Gastroesophageal sphincter (tissue), 4 donors: ENCODE measurements around the gene WIPF2. TPM values are rescaled to one million over a fixed set of nuclear protein-coding genes. Genes with fewer than 3 reads are reported as not detected.

Experiments used
- ATAC-seq: fragments of 150-250 bp; one replicate; pipeline ENCODE4 v1.9.1; 2016; ENCODE audit warnings: mild to moderate bottlenecking, moderate library complexity
- H3K27ac ChIP-seq, 4 donors: fragments of 200-600 bp; sonication (generic) in 3 of 4; 1 replicate in 3 of 4; 2 replicates in 1 of 4; pipeline ENCODE4 v1.5.1; 2016 to 2019
- H3K27me3 ChIP-seq: fragments of 200-600 bp; sonication (generic); one replicate; pipeline ENCODE4 v1.5.1; 2019
- H3K36me3 ChIP-seq, 2 donors: fragments of 200-600 bp; sonication (generic); one replicate each; pipeline ENCODE4 v1.5.1; 2019; ENCODE audit warnings: control low read depth in 1 of 2
- H3K4me1 ChIP-seq, 3 donors: fragments of 200-600 bp; sonication (generic); 1 replicate in 2 of 3; 2 replicates in 1 of 3; pipeline ENCODE4 v1.5.1; 2016 to 2019; ENCODE audit warnings: control low read depth in 2 of 3
- H3K4me3 ChIP-seq, 2 donors: fragments of 200-600 bp; sonication (generic); one replicate each; pipeline ENCODE4 v1.5.1; 2019; ENCODE audit warnings: mild to moderate bottlenecking in 1 of 2, moderate library complexity in 1 of 2
- H3K9me3 ChIP-seq, 3 donors: fragments of 200-600 bp; sonication (generic); one replicate each; pipeline ENCODE4 v1.5.1; 2017 to 2019; ENCODE audit warnings: control low read depth in 2 of 3
- EP300 ChIP-seq: sonication (generic); formaldehyde crosslinking; IDR thresholded peaks from one replicate; pipeline ENCODE4 v1.6.1; 2017; ENCODE audit warnings: antibody characterized with exemption, mild to moderate bottlenecking
- POLR2A ChIP-seq, 2 donors: fragments of 450-650 bp; IDR thresholded peaks; one replicate each; pipeline ENCODE4 v1.6.1; 2017; ENCODE audit warnings: antibody characterized with exemption in 2 of 2, mild to moderate bottlenecking in 2 of 2, moderate library complexity in 1 of 2
- POLR2AphosphoS5 ChIP-seq: sonication (generic); formaldehyde crosslinking; IDR thresholded peaks from one replicate; pipeline ENCODE4 v1.6.1; 2017; ENCODE audit warnings: antibody characterized with exemption
- WGBS, 2 donors: methylation state at CpG; one replicate each; pipeline ENCODE4 v1.1.5; 2018; ENCODE audit warnings: low coverage in 1 of 2; 5-methylcytosine and 5-hydroxymethylcytosine counted together
- total RNA-seq, 4 donors: library from RNA; depleted of rRNA; stranded (reverse); fragments of >200 nt; gene quantifications; one replicate each; pipeline ENCODE4 v1.1.0, GENCODE V29; 2016
- TF ChIP-seq, protein P1 (sequence below), 4 experiments: fragments of 200-600 bp in 2 of 4; fragments of 450-650 bp in 2 of 4; sonication (generic) in 1 of 4; IDR thresholded peaks; one replicate each; pipeline ENCODE4 v1.5.1; 2017 to 2019; ENCODE audit warnings: antibody characterized with exemption in 4 of 4, mild to moderate bottlenecking in 2 of 4, moderate library complexity in 2 of 4

Gene WIPF2
- total RNA-seq, 4 donors from 2014 or later: 10.2 to 18.2 (median 13.5) TPM

DNA sequence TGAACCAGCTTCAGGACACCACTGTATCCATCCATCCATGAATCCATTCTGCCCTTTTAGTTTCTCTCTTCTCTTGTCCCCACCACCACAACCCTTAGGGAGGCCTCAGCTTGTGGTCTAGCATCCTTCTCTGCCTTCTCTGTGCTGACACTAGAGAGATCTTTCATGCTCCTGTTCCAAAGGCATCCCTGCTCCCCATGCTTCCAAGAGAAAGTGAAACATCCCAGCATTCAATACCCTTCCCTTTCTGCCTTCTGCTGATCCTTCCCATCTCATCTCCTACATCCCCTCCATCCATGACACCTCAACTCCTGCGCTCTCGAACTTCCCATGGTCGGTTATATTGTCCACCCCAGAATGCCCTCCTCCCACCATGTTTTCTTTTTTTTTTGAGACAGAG, 31.9 kb upstream of the WIPF2 start:
- 90% methylated on average over 3 of the region's 3 CpGs; no CpG with 5 or more reads in 1 of the 2 donors for WGBS, 2 donors
- TF ChIP-seq EP300: no peak
- TF ChIP-seq POLR2AphosphoS5: no peak
- TF ChIP-seq, protein P1, sequence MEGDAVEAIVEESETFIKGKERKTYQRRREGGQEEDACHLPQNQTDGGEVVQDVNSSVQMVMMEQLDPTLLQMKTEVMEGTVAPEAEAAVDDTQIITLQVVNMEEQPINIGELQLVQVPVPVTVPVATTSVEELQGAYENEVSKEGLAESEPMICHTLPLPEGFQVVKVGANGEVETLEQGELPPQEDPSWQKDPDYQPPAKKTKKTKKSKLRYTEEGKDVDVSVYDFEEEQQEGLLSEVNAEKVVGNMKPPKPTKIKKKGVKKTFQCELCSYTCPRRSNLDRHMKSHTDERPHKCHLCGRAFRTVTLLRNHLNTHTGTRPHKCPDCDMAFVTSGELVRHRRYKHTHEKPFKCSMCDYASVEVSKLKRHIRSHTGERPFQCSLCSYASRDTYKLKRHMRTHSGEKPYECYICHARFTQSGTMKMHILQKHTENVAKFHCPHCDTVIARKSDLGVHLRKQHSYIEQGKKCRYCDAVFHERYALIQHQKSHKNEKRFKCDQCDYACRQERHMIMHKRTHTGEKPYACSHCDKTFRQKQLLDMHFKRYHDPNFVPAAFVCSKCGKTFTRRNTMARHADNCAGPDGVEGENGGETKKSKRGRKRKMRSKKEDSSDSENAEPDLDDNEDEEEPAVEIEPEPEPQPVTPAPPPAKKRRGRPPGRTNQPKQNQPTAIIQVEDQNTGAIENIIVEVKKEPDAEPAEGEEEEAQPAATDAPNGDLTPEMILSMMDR (IDR thresholded peaks at IDR 0.05): no peak
- no peak for TF ChIP-seq POLR2A (IDR thresholded peaks at IDR 0.05)

DNA sequence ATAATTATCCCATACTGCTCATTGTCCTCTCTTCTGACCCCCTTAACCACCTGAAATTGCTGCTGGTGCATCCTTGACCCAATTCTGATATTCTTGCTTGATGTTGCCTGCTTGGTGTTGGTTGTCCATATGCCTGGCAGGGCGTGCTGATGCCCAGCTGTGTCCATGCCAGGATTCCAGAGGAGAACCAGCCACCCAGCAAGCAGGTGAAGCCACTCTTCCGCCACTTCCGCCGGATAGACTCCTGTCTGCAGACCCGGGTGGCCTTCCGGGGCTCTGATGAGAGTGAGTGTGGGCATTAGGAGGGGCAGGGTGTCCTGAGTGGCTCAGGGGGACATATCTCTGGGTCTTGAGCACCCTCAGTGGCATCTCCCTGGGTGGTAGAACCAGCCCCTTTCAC, 30.4 kb upstream of the WIPF2 start:
- WGBS, 2 donors: 100% methylated on average over 1 of the region's 6 CpGs; no CpG with 5 or more reads in 1 of the 2 donors
- Histone ChIP-seq H3K27ac (no peak overlapping the region), H3K9me3 (no peaks in the 10 kb centered on the region), H3K27me3 (no peaks in the 10 kb centered on the region), H3K4me3 (no peak overlapping the region), H3K36me3 (peaks cover 0 to 9% of the 10 kb centered on the region in 2 donors), H3K4me1 (peaks cover 0 to 20% (median 9%) of the 10 kb centered on the region in 3 donors)
- TF ChIP-seq POLR2A (IDR thresholded peaks at IDR 0.05): no peak
- TF ChIP-seq EP300: no peak
- TF ChIP-seq POLR2AphosphoS5: no peak
- TF ChIP-seq, protein P1 (IDR thresholded peaks at IDR 0.05): no peak
- ATAC-seq: no peak

More for the DNA sequence above, 31.9 kb upstream of the WIPF2 start:
- Histone ChIP-seq H3K36me3 (peaks cover 0 to 9% of the 10 kb centered on the region in 2 donors), H3K27me3 (no peaks in the 10 kb centered on the region), H3K4me3 (no peak overlapping the region), H3K9me3 (no peaks in the 10 kb centered on the region), H3K27ac (no peak overlapping the region), H3K4me1 (peaks cover 0 to 20% (median 9%) of the 10 kb centered on the region in 3 donors)
- no peak for ATAC-seq

DNA sequence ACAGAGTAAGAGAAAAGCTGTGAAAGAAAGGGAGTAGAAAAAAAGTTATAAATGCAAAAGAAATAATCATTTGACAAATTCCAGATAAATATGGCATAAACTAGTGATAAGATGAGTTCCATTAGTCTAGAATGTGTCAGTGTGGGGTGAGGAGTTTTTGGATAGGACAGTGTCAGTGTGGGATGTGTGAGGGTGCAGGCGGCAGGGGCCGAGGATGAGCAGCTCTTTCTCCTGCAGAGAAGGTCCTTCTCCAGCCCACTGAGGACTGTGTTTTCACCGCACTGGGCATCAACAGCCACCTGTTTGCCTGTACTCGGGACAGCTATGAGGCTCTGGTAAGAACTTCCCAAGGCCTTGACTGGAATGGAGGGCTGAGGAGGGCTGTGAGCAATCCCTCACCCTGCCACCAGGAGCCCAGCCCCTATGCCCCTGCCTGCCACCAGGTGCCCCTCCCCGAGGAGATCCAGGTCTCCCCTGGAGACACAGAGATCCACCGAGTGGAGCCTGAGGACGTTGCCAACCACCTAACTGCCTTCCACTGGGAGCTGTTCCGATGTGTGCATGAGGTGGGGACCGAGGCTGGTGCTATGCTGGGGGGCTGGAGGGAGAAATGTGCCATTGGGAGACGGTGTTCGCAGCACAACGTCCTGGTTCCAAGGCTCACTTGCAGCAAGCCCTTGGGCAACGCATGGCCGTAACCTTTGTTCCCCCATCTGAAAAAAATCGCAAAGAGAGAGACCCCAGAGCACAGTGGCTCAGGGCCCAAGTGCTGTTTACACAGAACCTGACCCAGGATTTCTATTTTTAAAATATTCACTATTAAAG, 28.7 kb upstream of the WIPF2 start:
- TF ChIP-seq, protein P1 (IDR thresholded peaks at IDR 0.05): peak in 3 of 4 experiments; percentile 15 to 21 (median 17)
- TF ChIP-seq POLR2A (IDR thresholded peaks at IDR 0.05): no peak
- Histone ChIP-seq H3K36me3 (peaks cover 0 to 9% of the 10 kb centered on the region in 2 donors), H3K27ac (peak overlapping the region in 2 of 4 donors; percentile 76 to 82), H3K4me3 (peak overlapping the region in 1 of 2 donors; percentile 63), H3K9me3 (no peaks in the 10 kb centered on the region), H3K27me3 (no peaks in the 10 kb centered on the region), H3K4me1 (peaks cover 0 to 20% (median 9%) of the 10 kb centered on the region in 3 donors)
- ATAC-seq: no peak
- 59 to 100% methylated on average over 1 to 7 of the region's 15 CpGs for WGBS, 2 donors

DNA sequence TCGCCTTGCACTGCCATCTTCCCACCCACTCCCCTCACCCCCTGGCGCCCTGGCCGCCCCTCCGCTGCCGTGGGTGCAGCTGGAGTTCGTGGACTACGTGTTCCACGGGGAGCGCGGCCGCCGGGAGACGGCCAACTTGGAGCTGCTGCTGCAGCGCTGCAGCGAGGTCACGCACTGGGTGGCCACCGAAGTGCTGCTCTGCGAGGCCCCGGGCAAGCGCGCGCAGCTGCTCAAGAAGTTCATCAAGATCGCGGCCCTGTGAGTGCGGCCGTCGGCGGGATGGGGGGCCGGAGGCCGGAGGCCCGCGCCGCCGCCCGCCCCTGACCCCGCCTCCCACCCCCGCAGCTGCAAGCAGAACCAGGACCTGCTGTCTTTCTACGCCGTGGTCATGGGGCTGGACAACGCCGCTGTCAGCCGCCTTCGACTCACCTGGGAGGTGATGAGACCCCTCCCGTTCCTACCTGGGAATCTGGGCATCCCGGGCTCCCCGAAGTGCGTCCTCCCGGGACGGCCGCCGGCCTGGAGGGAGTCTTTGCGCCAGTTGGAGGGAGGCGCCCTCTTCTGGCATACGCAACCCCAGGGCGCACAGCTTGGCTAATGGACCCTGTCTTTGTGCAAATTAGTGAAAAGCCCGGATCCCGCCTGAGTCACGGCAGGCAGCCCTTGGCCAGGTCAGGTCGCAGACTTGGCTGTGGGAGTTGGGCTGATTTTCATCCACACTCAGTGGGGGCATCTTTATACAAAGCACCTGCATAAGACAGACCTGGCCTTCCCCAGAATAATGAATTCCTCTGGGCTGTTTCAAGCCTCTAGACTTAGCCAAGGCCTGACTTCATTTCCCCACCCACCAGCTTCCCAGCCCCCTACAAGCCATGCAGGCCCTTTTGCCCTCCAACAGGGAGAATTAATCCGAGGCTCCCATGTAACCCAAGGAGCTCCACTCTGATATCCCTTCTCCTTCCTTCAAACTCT, 27.6 kb upstream of the WIPF2 start:
- H3K9me3 ChIP-seq: no peaks in the 10 kb centered on the region
- peaks cover 0 to 9% of the 10 kb centered on the region in 2 donors for H3K36me3 ChIP-seq
- WGBS, 2 donors: 0% methylated on average over 5 to 14 of the region's 60 CpGs
- TF ChIP-seq, protein P1 (IDR thresholded peaks at IDR 0.05): peak in 3 of 4 experiments; percentile 55 to 81 (median 58)
- TF ChIP-seq POLR2AphosphoS5: peak; percentile 29
- no peak for TF ChIP-seq POLR2A (IDR thresholded peaks at IDR 0.05)
- TF ChIP-seq EP300: no peak
- H3K4me1 ChIP-seq: peaks cover 0 to 20% (median 9%) of the 10 kb centered on the region in 3 donors
- peak; percentile 84 for ATAC-seq
- peak overlapping the region; percentile 29 to 63 for H3K4me3 ChIP-seq
- H3K27ac ChIP-seq: peak overlapping the region in 3 of 4 donors; percentile 56 to 82 (median 76)
- no peaks in the 10 kb centered on the region for H3K27me3 ChIP-seq
